Measurements from ENCODE around the gene DRD3. TPM values are rescaled to one million over a fixed set of nuclear protein-coding genes. Genes with fewer than 3 reads are reported as not detected.

Gene DRD3
- total RNA-seq, 1 donor from 2014 or later: not detected

- Histone ChIP-seq H3K27me3 (no peaks in the 10 kb centered on the region), H3K9ac (no peak overlapping the region), H4K20me1 (ENCODE audit: low read depth) (no peaks in the 10 kb centered on the region), H2AFZ (replicated peaks) (peak overlapping the region; percentile 59), H3K4me1 (peaks cover 35% of the 10 kb centered on the region), H3K79me2 (ENCODE audit: low read depth) (no peaks in the 10 kb centered on the region), H3K4me3 (peak overlapping the region; percentile 31), H3F3A (ENCODE audit: low read depth) (peaks cover 32% of the 10 kb centered on the region), H3K27ac (peak overlapping the region; percentile 90), H3K36me3 (no peaks in the 10 kb centered on the region), H3K4me2 (peak overlapping the region; percentile 73), H3K9me3 (ENCODE audit: low read depth) (no peaks in the 10 kb centered on the region)
- peak; percentile 69 for DNase-seq (ENCODE audit: low spot score)
- peaks cover 30% of the 10 kb centered on the region for H3K4me1 Mint-ChIP-seq
- peaks cover 4% of the 10 kb centered on the region for H3K27me3 Mint-ChIP-seq (ENCODE audit: insufficient read depth, low read depth)
- no peaks in the 10 kb centered on the region for H3K36me3 Mint-ChIP-seq
- no peaks in the 10 kb centered on the region for H3K9me3 Mint-ChIP-seq
- peak overlapping the region; percentile 58 for H3K4me3 Mint-ChIP-seq
- H3K27ac Mint-ChIP-seq: peak overlapping the region; percentile 97
- TF ChIP-seq EZH2 (IDR thresholded peaks at IDR 0.05): no peak
- no peak for TF ChIP-seq CTCF (IDR thresholded peaks at IDR 0.05)
- no peak for TF ChIP-seq EZH2phosphoT487 (IDR thresholded peaks at IDR 0.05)
Observed at GRCh38 chr3:114110439-114110838, 68.4 kb downstream of the DRD3 start.

- Histone ChIP-seq H3K27me3 (no peaks in the 10 kb centered on the region), H3K4me1 (peaks cover 35% of the 10 kb centered on the region), H3K4me2 (no peak overlapping the region), H3K4me3 (no peak overlapping the region), H2AFZ (replicated peaks) (no peak overlapping the region), H3K36me3 (no peaks in the 10 kb centered on the region), H3F3A (ENCODE audit: low read depth) (peaks cover 32% of the 10 kb centered on the region), H3K27ac (no peak overlapping the region), H3K9me3 (ENCODE audit: low read depth) (no peaks in the 10 kb centered on the region), H4K20me1 (ENCODE audit: low read depth) (no peaks in the 10 kb centered on the region), H3K9ac (no peak overlapping the region), H3K79me2 (ENCODE audit: low read depth) (no peaks in the 10 kb centered on the region)
- Mint-ChIP-seq H3K4me1 (peaks cover 30% of the 10 kb centered on the region), H3K27me3 (ENCODE audit: insufficient read depth, low read depth) (peaks cover 4% of the 10 kb centered on the region), H3K4me3 (no peak overlapping the region), H3K36me3 (no peaks in the 10 kb centered on the region), H3K27ac (no peak overlapping the region), H3K9me3 (no peaks in the 10 kb centered on the region)
- TF ChIP-seq CTCF (IDR thresholded peaks at IDR 0.05): no peak
- DNase-seq (ENCODE audit: low spot score): no peak
Observed at GRCh38 chr3:114108137-114108536, 70.7 kb downstream of the DRD3 start.

- no peak for TF ChIP-seq CTCF (IDR thresholded peaks at IDR 0.05)
- TF ChIP-seq EZH2 (IDR thresholded peaks at IDR 0.05): no peak
- no peak for TF ChIP-seq EZH2phosphoT487 (IDR thresholded peaks at IDR 0.05)
- Mint-ChIP-seq H3K36me3 (no peaks in the 10 kb centered on the region), H3K27ac (no peak overlapping the region), H3K4me1 (peaks cover 19% of the 10 kb centered on the region), H3K27me3 (ENCODE audit: insufficient read depth, low read depth) (no peaks in the 10 kb centered on the region), H3K9me3 (no peaks in the 10 kb centered on the region), H3K4me3 (no peak overlapping the region)
- peaks cover 28% of the 10 kb centered on the region for H3K4me1 ChIP-seq
- no peaks in the 10 kb centered on the region for H3K27me3 ChIP-seq
- H3K9ac ChIP-seq: no peak overlapping the region
- no peaks in the 10 kb centered on the region for H4K20me1 ChIP-seq (ENCODE audit: low read depth)
- no peaks in the 10 kb centered on the region for H3K36me3 ChIP-seq
- no peak overlapping the region for H3K27ac ChIP-seq
- H3F3A ChIP-seq (ENCODE audit: low read depth): peaks cover 6% of the 10 kb centered on the region
- no peak overlapping the region for H3K4me3 ChIP-seq
- H3K9me3 ChIP-seq (ENCODE audit: low read depth): no peaks in the 10 kb centered on the region
- DNase-seq (ENCODE audit: low spot score): no peak
- H3K4me2 ChIP-seq: no peak overlapping the region
- H2AFZ ChIP-seq (replicated peaks): no peak overlapping the region
- no peaks in the 10 kb centered on the region for H3K79me2 ChIP-seq (ENCODE audit: low read depth)
Observed at GRCh38 chr3:114104414-114104813, 74.4 kb downstream of the DRD3 start.

Measured in neural progenitor cell (in vitro differentiated cells).